HepG2 (cell line): ENCODE data around the gene NACAD.

ENCODE experiments used
- CBX2 ChIP-seq, 2 experiments: fragments of 200-600 bp in 1 of 2; sonication (generic); formaldehyde crosslinking in 1 of 2; IDR thresholded peaks; 2 replicates each; pipeline versions ENCODE4 v1.7.0 to v1.8.1; 2018 to 2022; ENCODE audit warnings: low read depth in 2 of 2, low read length in 1 of 2, mild to moderate bottlenecking in 1 of 2, missing genetic modification reagents in 1 of 2
- EP300 ChIP-seq, 3 experiments: sonication (generic) in 1 of 3; formaldehyde crosslinking in 1 of 3; IDR thresholded peaks; 2 replicates each; pipeline versions ENCODE4 v1.5.1 to v1.6.1; 2011 to 2020; ENCODE audit warnings: low read depth in 2 of 3, low read length in 2 of 3, borderline replicate concordance in 1 of 3, improper control_type of control experiment in 1 of 3, mild to moderate bottlenecking in 1 of 3, missing genetic modification reagents in 1 of 3, moderate library complexity in 1 of 3
- KAT7 ChIP-seq: IDR thresholded peaks from 2 replicates; pipeline ENCODE4 v1.6.1; 2018; ENCODE audit warnings: borderline replicate concordance, missing compliant biosample characterization
- ZNF121 ChIP-seq: sonication (generic); formaldehyde crosslinking; IDR thresholded peaks from 2 replicates; pipeline ENCODE4 v1.5.0; 2020; ENCODE audit warnings: mild to moderate bottlenecking, missing genetic modification reagents
- TF ChIP-seq, protein P1 (sequence below): sonication (generic); formaldehyde crosslinking; IDR thresholded peaks from 2 replicates; pipeline ENCODE4 v1.5.0; 2020; ENCODE audit warnings: mild to moderate bottlenecking, missing genetic modification reagents, moderate library complexity
- TF ChIP-seq, protein P2 (sequence below): IDR thresholded peaks from 2 replicates; pipeline ENCODE4 v1.6.1; 2016; ENCODE audit warnings: low read depth

GRCh38 chr7:45071528-45071927 lies 17.2 kb downstream of the NACAD start:
- TF ChIP-seq, protein P1, sequence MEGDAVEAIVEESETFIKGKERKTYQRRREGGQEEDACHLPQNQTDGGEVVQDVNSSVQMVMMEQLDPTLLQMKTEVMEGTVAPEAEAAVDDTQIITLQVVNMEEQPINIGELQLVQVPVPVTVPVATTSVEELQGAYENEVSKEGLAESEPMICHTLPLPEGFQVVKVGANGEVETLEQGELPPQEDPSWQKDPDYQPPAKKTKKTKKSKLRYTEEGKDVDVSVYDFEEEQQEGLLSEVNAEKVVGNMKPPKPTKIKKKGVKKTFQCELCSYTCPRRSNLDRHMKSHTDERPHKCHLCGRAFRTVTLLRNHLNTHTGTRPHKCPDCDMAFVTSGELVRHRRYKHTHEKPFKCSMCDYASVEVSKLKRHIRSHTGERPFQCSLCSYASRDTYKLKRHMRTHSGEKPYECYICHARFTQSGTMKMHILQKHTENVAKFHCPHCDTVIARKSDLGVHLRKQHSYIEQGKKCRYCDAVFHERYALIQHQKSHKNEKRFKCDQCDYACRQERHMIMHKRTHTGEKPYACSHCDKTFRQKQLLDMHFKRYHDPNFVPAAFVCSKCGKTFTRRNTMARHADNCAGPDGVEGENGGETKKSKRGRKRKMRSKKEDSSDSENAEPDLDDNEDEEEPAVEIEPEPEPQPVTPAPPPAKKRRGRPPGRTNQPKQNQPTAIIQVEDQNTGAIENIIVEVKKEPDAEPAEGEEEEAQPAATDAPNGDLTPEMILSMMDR (CRISPR knock-in tag): no peak
- TF ChIP-seq ZNF121 (CRISPR knock-in tag): no peak
- TF ChIP-seq, protein P2, sequence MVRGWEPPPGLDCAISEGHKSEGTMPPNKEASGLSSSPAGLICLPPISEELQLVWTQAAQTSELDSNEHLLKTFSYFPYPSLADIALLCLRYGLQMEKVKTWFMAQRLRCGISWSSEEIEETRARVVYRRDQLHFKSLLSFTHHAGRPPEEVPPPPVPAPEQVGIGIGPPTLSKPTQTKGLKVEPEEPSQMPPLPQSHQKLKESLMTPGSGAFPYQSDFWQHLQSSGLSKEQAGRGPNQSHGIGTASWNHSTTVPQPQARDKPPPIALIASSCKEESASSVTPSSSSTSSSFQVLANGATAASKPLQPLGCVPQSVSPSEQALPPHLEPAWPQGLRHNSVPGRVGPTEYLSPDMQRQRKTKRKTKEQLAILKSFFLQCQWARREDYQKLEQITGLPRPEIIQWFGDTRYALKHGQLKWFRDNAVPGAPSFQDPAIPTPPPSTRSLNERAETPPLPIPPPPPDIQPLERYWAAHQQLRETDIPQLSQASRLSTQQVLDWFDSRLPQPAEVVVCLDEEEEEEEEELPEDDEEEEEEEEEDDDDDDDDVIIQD (CRISPR knock-in tag): no peak
- no peak for TF ChIP-seq EP300 (IDR thresholded peaks at IDR 0.05; ENCODE audit: low read depth in 2 of 2, low read length in 2 of 2)
- no peak for TF ChIP-seq EP300 (CRISPR knock-in tag; IDR thresholded peaks at IDR 0.05; ENCODE audit: borderline replicate concordance)
- TF ChIP-seq KAT7: no peak
- TF ChIP-seq CBX2 (IDR thresholded peaks at IDR 0.05; ENCODE audit: low read depth, low read length): no peak
- TF ChIP-seq CBX2 (CRISPR knock-in tag; IDR thresholded peaks at IDR 0.05; ENCODE audit: low read depth): no peak
